ENCODE results near the gene CA7. TPM values are rescaled to one million over a fixed set of nuclear protein-coding genes. Genes with fewer than 3 reads are reported as not detected.
"Not testable (repeated sequence)": the region's sequence is repeated elsewhere in the genome, so short reads cannot be mapped to it uniquely, and the experiment has no call there.

The CA7 gene
- total and polyA plus RNA-seq, 2 donors (not counting 1 experiment from before 2014, with no cell fraction given), result not detected

DNA sequence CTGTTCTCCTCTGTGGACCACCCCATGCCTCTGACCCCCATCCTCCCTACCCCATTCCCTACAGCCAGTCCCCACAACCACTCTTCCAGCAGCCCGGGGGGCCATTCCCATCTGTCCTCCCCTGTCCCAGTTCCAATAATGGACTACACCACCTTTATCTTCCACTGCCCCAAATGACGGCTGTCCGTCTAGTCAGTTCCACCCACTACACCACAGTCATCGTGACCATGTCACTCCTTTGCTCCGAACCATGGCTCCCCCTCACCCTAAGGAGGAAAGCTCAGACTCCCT lies 51.4 kb downstream of the CA7 start:
- H3K79me2 ChIP-seq (ENCODE audit: control insufficient read depth, insufficient read depth, low read length), result no peaks in the 10 kb centered on the region
- H3K4me3 ChIP-seq (replicated peaks in 1 of 4; ENCODE audit: control extremely low read depth in 1 of 4, insufficient read depth in 1 of 4, low read depth in 3 of 4, low read length in 4 of 4), result no peak overlapping the region
- no peak overlapping the region for H2AFZ ChIP-seq (ENCODE audit: low read length)
- no peak overlapping the region for H3K4me2 ChIP-seq (ENCODE audit: extremely low read depth, insufficient read depth, low read length)
- H3K27me3 ChIP-seq (ENCODE audit: control insufficient read depth, insufficient read depth, low read length), result no peaks in the 10 kb centered on the region
- no peak for DNase-seq (ENCODE audit: low read depth in 2 of 2)
- no peak overlapping the region for H3K9ac ChIP-seq (ENCODE audit: insufficient read depth, low read length)
- H4K20me1 ChIP-seq (ENCODE audit: control insufficient read depth, extremely low read depth, insufficient read depth, low read length), result no peaks in the 10 kb centered on the region
- no peak overlapping the region for H3K27ac ChIP-seq (ENCODE audit: insufficient read depth, low read length)
- no peak for TF ChIP-seq EZH2 (IDR thresholded peaks at IDR 0.05; ENCODE audit: low read length, missing control alignments)
- TF ChIP-seq, protein P1, sequence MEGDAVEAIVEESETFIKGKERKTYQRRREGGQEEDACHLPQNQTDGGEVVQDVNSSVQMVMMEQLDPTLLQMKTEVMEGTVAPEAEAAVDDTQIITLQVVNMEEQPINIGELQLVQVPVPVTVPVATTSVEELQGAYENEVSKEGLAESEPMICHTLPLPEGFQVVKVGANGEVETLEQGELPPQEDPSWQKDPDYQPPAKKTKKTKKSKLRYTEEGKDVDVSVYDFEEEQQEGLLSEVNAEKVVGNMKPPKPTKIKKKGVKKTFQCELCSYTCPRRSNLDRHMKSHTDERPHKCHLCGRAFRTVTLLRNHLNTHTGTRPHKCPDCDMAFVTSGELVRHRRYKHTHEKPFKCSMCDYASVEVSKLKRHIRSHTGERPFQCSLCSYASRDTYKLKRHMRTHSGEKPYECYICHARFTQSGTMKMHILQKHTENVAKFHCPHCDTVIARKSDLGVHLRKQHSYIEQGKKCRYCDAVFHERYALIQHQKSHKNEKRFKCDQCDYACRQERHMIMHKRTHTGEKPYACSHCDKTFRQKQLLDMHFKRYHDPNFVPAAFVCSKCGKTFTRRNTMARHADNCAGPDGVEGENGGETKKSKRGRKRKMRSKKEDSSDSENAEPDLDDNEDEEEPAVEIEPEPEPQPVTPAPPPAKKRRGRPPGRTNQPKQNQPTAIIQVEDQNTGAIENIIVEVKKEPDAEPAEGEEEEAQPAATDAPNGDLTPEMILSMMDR (conservative IDR thresholded peaks at IDR 0.05 in 1 of 2, IDR thresholded peaks at IDR 0.05 in 1 of 2; ENCODE audit: low read depth in 1 of 2, low read length in 2 of 2), result no peak
- H3K9me3 ChIP-seq (ENCODE audit: control insufficient read depth, insufficient read depth, low read depth, low read length), result no peaks in the 10 kb centered on the region
- H3K36me3 ChIP-seq (ENCODE audit: control insufficient read depth, insufficient read depth, low read length), result no peaks in the 10 kb centered on the region
- H3K4me1 ChIP-seq (ENCODE audit: control insufficient read depth, extremely low read depth, insufficient read depth, low read length), result peaks cover 16% of the 10 kb centered on the region

DNA sequence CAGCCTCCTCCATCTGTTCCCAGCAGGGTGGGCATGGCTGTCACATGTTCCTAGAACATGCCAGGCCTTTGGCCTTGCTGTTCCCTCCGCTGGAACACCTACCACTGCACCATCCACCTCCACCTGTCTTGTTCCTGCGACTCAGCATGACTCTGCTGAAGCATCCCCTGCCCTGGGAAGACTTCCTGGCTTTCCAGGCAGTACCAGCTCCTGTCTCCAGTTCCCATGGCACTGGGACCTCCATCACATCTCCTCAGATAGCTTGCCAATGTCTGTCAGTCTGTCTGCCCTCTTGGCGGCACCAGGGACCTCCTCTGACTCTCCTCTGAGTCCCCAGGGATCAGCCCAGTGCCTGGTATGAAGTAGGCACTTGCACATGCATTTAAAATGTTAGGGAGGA lies 51.8 kb downstream of the CA7 start:
- Histone ChIP-seq H3K27ac (ENCODE audit: insufficient read depth, low read length) (no peak overlapping the region), H3K36me3 (ENCODE audit: control insufficient read depth, insufficient read depth, low read length) (no peaks in the 10 kb centered on the region), H2AFZ (ENCODE audit: low read length) (no peak overlapping the region), H3K4me1 (ENCODE audit: control insufficient read depth, extremely low read depth, insufficient read depth, low read length) (peaks cover 20% of the 10 kb centered on the region), H3K79me2 (ENCODE audit: control insufficient read depth, insufficient read depth, low read length) (no peaks in the 10 kb centered on the region), H3K27me3 (ENCODE audit: control insufficient read depth, insufficient read depth, low read length) (no peaks in the 10 kb centered on the region), H3K9me3 (ENCODE audit: control insufficient read depth, insufficient read depth, low read depth, low read length) (no peaks in the 10 kb centered on the region), H3K4me2 (ENCODE audit: extremely low read depth, insufficient read depth, low read length) (no peak overlapping the region), H3K4me3 (replicated peaks in 1 of 4; ENCODE audit: control extremely low read depth in 1 of 4, insufficient read depth in 1 of 4, low read depth in 3 of 4, low read length in 4 of 4) (no peak overlapping the region), H3K9ac (ENCODE audit: insufficient read depth, low read length) (no peak overlapping the region), H4K20me1 (ENCODE audit: control insufficient read depth, extremely low read depth, insufficient read depth, low read length) (no peaks in the 10 kb centered on the region)
- DNase-seq (ENCODE audit: low read depth in 2 of 2), result no peak
- TF ChIP-seq, protein P1 (conservative IDR thresholded peaks at IDR 0.05 in 1 of 2, IDR thresholded peaks at IDR 0.05 in 1 of 2; ENCODE audit: low read depth in 1 of 2, low read length in 2 of 2), result no peak
- no peak for TF ChIP-seq EZH2 (IDR thresholded peaks at IDR 0.05; ENCODE audit: low read length, missing control alignments)

DNA sequence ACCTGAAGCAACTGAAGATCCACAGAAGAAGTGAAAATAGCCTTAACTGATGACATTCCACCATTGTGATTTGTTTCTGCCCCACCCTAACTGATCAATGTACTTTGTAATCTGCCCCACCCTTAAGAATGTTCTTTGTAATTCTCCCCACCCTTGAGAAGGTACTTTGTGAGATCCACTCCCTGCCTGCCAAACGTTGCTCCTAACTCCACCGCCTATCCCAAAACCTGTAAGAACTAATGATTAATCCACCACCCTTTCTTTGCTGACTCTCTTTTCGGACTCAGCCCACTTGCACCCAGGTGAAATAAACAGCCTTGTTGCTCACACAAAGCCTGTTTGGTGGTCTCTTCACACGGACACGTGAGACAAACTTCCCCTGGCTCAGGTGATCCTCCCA lies 52.5 kb downstream of the CA7 start:
- not testable (repeated sequence) for H3K27ac ChIP-seq (ENCODE audit: insufficient read depth, low read length); H4K20me1 ChIP-seq (ENCODE audit: control insufficient read depth, extremely low read depth, insufficient read depth, low read length); H3K4me3 ChIP-seq (replicated peaks in 1 of 4; ENCODE audit: control extremely low read depth in 1 of 4, insufficient read depth in 1 of 4, low read depth in 3 of 4, low read length in 4 of 4); H3K9ac ChIP-seq (ENCODE audit: insufficient read depth, low read length); DNase-seq (ENCODE audit: low read depth in 2 of 2); H3K79me2 ChIP-seq (ENCODE audit: control insufficient read depth, insufficient read depth, low read length); H3K36me3 ChIP-seq (ENCODE audit: control insufficient read depth, insufficient read depth, low read length); H3K27me3 ChIP-seq (ENCODE audit: control insufficient read depth, insufficient read depth, low read length); H2AFZ ChIP-seq (ENCODE audit: low read length); H3K4me2 ChIP-seq (ENCODE audit: extremely low read depth, insufficient read depth, low read length); H3K9me3 ChIP-seq (ENCODE audit: control insufficient read depth, insufficient read depth, low read depth, low read length)
- peaks cover 21% of the 10 kb centered on the region for H3K4me1 ChIP-seq (ENCODE audit: control insufficient read depth, extremely low read depth, insufficient read depth, low read length)

DNA sequence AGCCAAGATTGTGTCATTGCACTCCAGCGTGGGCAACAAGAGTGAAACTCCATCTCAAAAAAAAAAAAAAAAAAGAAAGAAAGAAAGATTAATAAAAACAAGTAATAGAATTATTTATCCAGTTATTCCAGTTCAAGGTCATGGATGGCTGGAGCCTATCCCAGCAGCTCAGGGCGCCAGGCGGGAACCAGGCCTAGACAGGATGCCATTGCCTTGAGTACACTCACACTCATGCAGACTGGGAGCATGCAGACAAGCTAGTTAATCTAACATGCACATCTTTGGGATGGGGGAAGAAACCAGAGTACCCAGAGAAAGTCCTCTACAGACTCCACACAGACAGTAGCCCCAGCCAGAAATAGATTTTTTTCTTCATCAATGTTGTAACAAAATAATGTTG lies 54.0 kb downstream of the CA7 start:
- H3K79me2 ChIP-seq (ENCODE audit: control insufficient read depth, insufficient read depth, low read length), result no peaks in the 10 kb centered on the region
- no peaks in the 10 kb centered on the region for H3K27me3 ChIP-seq (ENCODE audit: control insufficient read depth, insufficient read depth, low read length)
- no peak overlapping the region for H3K4me2 ChIP-seq (ENCODE audit: extremely low read depth, insufficient read depth, low read length)
- H3K27ac ChIP-seq (ENCODE audit: insufficient read depth, low read length), result no peak overlapping the region
- H3K9me3 ChIP-seq (ENCODE audit: control insufficient read depth, insufficient read depth, low read depth, low read length), result no peaks in the 10 kb centered on the region
- H4K20me1 ChIP-seq (ENCODE audit: control insufficient read depth, extremely low read depth, insufficient read depth, low read length), result no peaks in the 10 kb centered on the region
- H3K36me3 ChIP-seq (ENCODE audit: control insufficient read depth, insufficient read depth, low read length), result no peaks in the 10 kb centered on the region
- TF ChIP-seq, protein P1 (conservative IDR thresholded peaks at IDR 0.05 in 1 of 2, IDR thresholded peaks at IDR 0.05 in 1 of 2; ENCODE audit: low read depth in 1 of 2, low read length in 2 of 2), result no peak
- no peak for TF ChIP-seq EZH2 (IDR thresholded peaks at IDR 0.05; ENCODE audit: low read length, missing control alignments)
- peaks cover 21% of the 10 kb centered on the region for H3K4me1 ChIP-seq (ENCODE audit: control insufficient read depth, extremely low read depth, insufficient read depth, low read length)
- no peak overlapping the region for H3K4me3 ChIP-seq (replicated peaks in 1 of 4; ENCODE audit: control extremely low read depth in 1 of 4, insufficient read depth in 1 of 4, low read depth in 3 of 4, low read length in 4 of 4)
- H2AFZ ChIP-seq (ENCODE audit: low read length), result no peak overlapping the region
- H3K9ac ChIP-seq (ENCODE audit: insufficient read depth, low read length), result no peak overlapping the region
- DNase-seq (ENCODE audit: low read depth in 2 of 2), result peak; percentile 55 to 61

Data from fibroblast of lung (primary cell).